Calu3 (cell line): ENCODE results near the gene OCA2. TPM values are rescaled to one million over a fixed set of nuclear protein-coding genes. Genes with fewer than 3 reads are reported as not detected.

ENCODE experiments used
- BruUV-seq: library from RNA; stranded (reverse); fragments of 400-500 nt; replicated peaks from 2 replicates; lab custom pipeline; 2021; lab: Mats Ljungman, UMichigan
- CTCF ChIA-PET: fragments of 300-600 bp; sonication (Branson Sonifier 250); formaldehyde crosslinking; loops from one replicate; lab custom pipeline; 2022; ENCODE audit warnings: antibody characterized with exemption; lab: Charles Lee
- DNase-seq: peaks from one replicate; pipeline ENCODE4 v3.0.0; 2022
- H3K27ac Mint-ChIP-seq: one replicate; pipeline ENCODE4 v1.8.0; 2022; ENCODE audit warnings: mixed read lengths; ENCODE audit not compliant: unreplicated experiment
- H3K27me3 Mint-ChIP-seq: one replicate; pipeline ENCODE4 v1.8.0; 2022; ENCODE audit warnings: mixed read lengths; ENCODE audit not compliant: unreplicated experiment
- H3K36me3 Mint-ChIP-seq: one replicate; pipeline ENCODE4 v1.8.0; 2022; ENCODE audit warnings: mild to moderate bottlenecking, moderate library complexity, mixed read lengths; ENCODE audit not compliant: insufficient read depth, unreplicated experiment
- H3K4me1 Mint-ChIP-seq: one replicate; pipeline ENCODE4 v1.8.0; 2022; ENCODE audit warnings: mild to moderate bottlenecking, low read depth, mixed read lengths; ENCODE audit not compliant: unreplicated experiment
- H3K4me3 Mint-ChIP-seq: one replicate; pipeline ENCODE4 v1.8.0; 2022; ENCODE audit warnings: mild to moderate bottlenecking, low read depth, moderate library complexity, mixed read lengths; ENCODE audit not compliant: unreplicated experiment
- H3K9me3 Mint-ChIP-seq: one replicate; pipeline ENCODE4 v1.8.0; 2022; ENCODE audit warnings: low read depth, mixed read lengths; ENCODE audit not compliant: unreplicated experiment
- CTCF ChIP-seq: fragments of 200-600 bp; IDR thresholded peaks from one replicate; pipeline ENCODE4 v1.8.0; 2022; ENCODE audit warnings: antibody characterized with exemption; ENCODE audit not compliant: unreplicated experiment
- intact Hi-C: fragments of 100-400 bp; cut with micrococcal nuclease; formaldehyde crosslinking; loops from one replicate; pipeline ENCODE4 v1.10.0; 2022; ENCODE audit not compliant: unreplicated experiment
- total RNA-seq: library from RNA; stranded (reverse); gene quantifications from 2 replicates; pipeline ENCODE4 v1.2.3, GENCODE V29; 2022

Gene OCA2
- total RNA-seq, 1 experiment from 2014 or later: not detected

- CTCF ChIA-PET: no interaction called here
- DNase-seq: no peak
- TF ChIP-seq CTCF: no peak
- no peaks in the 10 kb centered on the region for H3K36me3 Mint-ChIP-seq
- H3K27me3 Mint-ChIP-seq: no peaks in the 10 kb centered on the region
- H3K4me1 Mint-ChIP-seq: no peaks in the 10 kb centered on the region
- H3K9me3 Mint-ChIP-seq: no peaks in the 10 kb centered on the region
- BruUV-seq: no TSS peak
- H3K27ac Mint-ChIP-seq: no peak overlapping the region
- no peak overlapping the region for H3K4me3 Mint-ChIP-seq
- intact Hi-C loops: no loop called here
Observed at GRCh38 chr15:28130651-28131050, 31.5 kb upstream of the OCA2 start.

- no peaks in the 10 kb centered on the region for H3K9me3 Mint-ChIP-seq
- H3K4me3 Mint-ChIP-seq: no peak overlapping the region
- intact Hi-C loops: no loop called here
- no peak overlapping the region for H3K27ac Mint-ChIP-seq
- peaks cover 4% of the 10 kb centered on the region for H3K36me3 Mint-ChIP-seq
- H3K4me1 Mint-ChIP-seq: no peaks in the 10 kb centered on the region
- H3K27me3 Mint-ChIP-seq: no peaks in the 10 kb centered on the region
- no TSS peak for BruUV-seq
- CTCF ChIA-PET: interaction anchor here (0.6 kb wide), 1 partner anchor 109 kb away, joined by 3 read pairs; no protein-coding TSS in a partner anchor
- no peak for TF ChIP-seq CTCF
- no peak for DNase-seq
Observed at GRCh38 chr15:28129231-28129848, 30.2 kb upstream of the OCA2 start.

- Mint-ChIP-seq H3K27me3 (no peaks in the 10 kb centered on the region), H3K27ac (no peak overlapping the region), H3K4me1 (no peaks in the 10 kb centered on the region), H3K9me3 (no peaks in the 10 kb centered on the region), H3K4me3 (no peak overlapping the region), H3K36me3 (peaks cover 4% of the 10 kb centered on the region)
- intact Hi-C loops: no loop called here
- DNase-seq: no peak
- no peak for TF ChIP-seq CTCF
- CTCF ChIA-PET: no interaction called here
- BruUV-seq: no TSS peak
Observed at GRCh38 chr15:28128031-28128430, 28.9 kb upstream of the OCA2 start.

- no peaks in the 10 kb centered on the region for H3K4me1 Mint-ChIP-seq
- DNase-seq: no peak
- H3K27ac Mint-ChIP-seq: no peak overlapping the region
- H3K4me3 Mint-ChIP-seq: no peak overlapping the region
- H3K27me3 Mint-ChIP-seq: no peaks in the 10 kb centered on the region
- no TSS peak for BruUV-seq
- no peak for TF ChIP-seq CTCF
- peaks cover 4% of the 10 kb centered on the region for H3K36me3 Mint-ChIP-seq
- no peaks in the 10 kb centered on the region for H3K9me3 Mint-ChIP-seq
- CTCF ChIA-PET: no interaction called here
- intact Hi-C loops: no loop called here
Observed at GRCh38 chr15:28127036-28127435, 27.9 kb upstream of the OCA2 start.
